IMR-90 (cell line): ENCODE measurements around the gene RPL19. TPM values are rescaled to one million over a fixed set of nuclear protein-coding genes. Genes with fewer than 3 reads are reported as not detected.

Experiments used
- ATAC-seq: fragments of 200-7000 bp; cut with Tn5 transposase; 2 replicates; pipeline ENCODE4 v1.9.1; 2020; ENCODE audit warnings: low read depth, mild to moderate bottlenecking, moderate library complexity
- BruUV-seq: library from RNA; stranded (reverse); fragments of 400-500 nt; replicated peaks from 2 replicates; lab custom pipeline; 2021; lab: Mats Ljungman, UMichigan
- CTCF ChIA-PET: fragments of 300-600 bp; formaldehyde crosslinking; extraction: SDS; loops from one replicate; lab custom pipeline; 2021; ENCODE audit warnings: antibody characterized with exemption; lab: Yijun Ruan, JAX
- POLR2A ChIA-PET: fragments of 300-600 bp; sonication (Branson Sonifier 250); formaldehyde crosslinking; loops from one replicate; lab custom pipeline; 2022; ENCODE audit warnings: antibody characterized with exemption; ENCODE audit not compliant: unreplicated experiment; lab: Charles Lee
- DNase-seq: peaks from one replicate; pipeline ENCODE4 v3.0.0; 2013
- H2AFZ ChIP-seq: replicated peaks from 2 replicates; pipeline ENCODE3; 2013; ENCODE audit warnings: low read length, mild to moderate bottlenecking; ENCODE audit not compliant: poor library complexity
- H2AK5ac ChIP-seq: 2 replicates; pipeline ENCODE4 v1.6.1; 2013; ENCODE audit warnings: low read depth, low read length, inconsistent platforms
- H2AK9ac ChIP-seq: replicated peaks from 2 replicates; pipeline ENCODE3; 2013; ENCODE audit warnings: mild to moderate bottlenecking, low read depth, low read length, moderate library complexity; ENCODE audit not compliant: poor library complexity
- H2BK120ac ChIP-seq: 2 replicates; pipeline ENCODE4 v1.6.1; 2013; ENCODE audit warnings: low read depth, low read length, inconsistent platforms
- H2BK15ac ChIP-seq: 3 replicates; pipeline ENCODE4 v1.6.1; 2013; ENCODE audit warnings: low read depth, low read length, inconsistent platforms
- H2BK20ac ChIP-seq: 2 replicates; pipeline ENCODE4 v1.6.1; 2013; ENCODE audit warnings: low read depth, mild to moderate bottlenecking, inconsistent platforms, low read length, moderate library complexity
- H2BK5ac ChIP-seq: 2 replicates; pipeline ENCODE4 v1.6.1; 2013; ENCODE audit warnings: mild to moderate bottlenecking, low read depth, low read length, inconsistent platforms; ENCODE audit not compliant: poor library complexity, severe bottlenecking
- H3K14ac ChIP-seq: replicated peaks from 2 replicates; pipeline ENCODE4 v1.6.1; 2013; ENCODE audit warnings: low read depth, low read length, inconsistent platforms
- H3K18ac ChIP-seq: 2 replicates; pipeline ENCODE4 v1.6.1; 2013; ENCODE audit warnings: low read depth, low read length, control low read depth
- H3K23ac ChIP-seq: 2 replicates; pipeline ENCODE4 v1.6.1; 2013; ENCODE audit warnings: low read depth, low read length, inconsistent platforms
- H3K27ac ChIP-seq: 2 replicates; pipeline ENCODE4 v1.5.1; 2013; ENCODE audit warnings: mild to moderate bottlenecking, control low read depth, low read length; ENCODE audit not compliant: insufficient read depth
- H3K27me3 ChIP-seq: 2 replicates; pipeline ENCODE4 v1.6.1; 2013; ENCODE audit warnings: low read length; ENCODE audit not compliant: control insufficient read depth, insufficient read depth
- H3K36me3 ChIP-seq: 2 replicates; pipeline ENCODE4 v1.6.1; 2013; ENCODE audit warnings: low read length, mixed read lengths; ENCODE audit not compliant: control insufficient read depth, insufficient read depth
- H3K4ac ChIP-seq: 2 replicates; pipeline ENCODE4 v1.6.1; 2013; ENCODE audit warnings: low read depth, low read length, inconsistent platforms
- H3K4me1 ChIP-seq: 2 replicates; pipeline ENCODE4 v1.6.1; 2013; ENCODE audit warnings: low read length, mixed read lengths; ENCODE audit not compliant: control insufficient read depth, insufficient read depth
- H3K4me2 ChIP-seq: 2 replicates; pipeline ENCODE4 v1.6.1; 2013; ENCODE audit warnings: low read depth, mild to moderate bottlenecking, control low read depth, low read length, moderate library complexity
- H3K4me3 ChIP-seq: 2 replicates; pipeline ENCODE4 v1.5.1; 2013; ENCODE audit warnings: low read depth, mild to moderate bottlenecking, control low read depth, low read length, moderate library complexity; ENCODE audit not compliant: insufficient read depth
- H3K56ac ChIP-seq: 2 replicates; pipeline ENCODE4 v1.6.1; 2013; ENCODE audit warnings: low read length, inconsistent platforms; ENCODE audit not compliant: insufficient read depth; ENCODE audit errors: extremely low read depth
- H3K79me1 ChIP-seq, 2 experiments: 2 replicates each; pipeline ENCODE4 v1.6.1; 2013; ENCODE audit warnings: low read length in 2 of 2, inconsistent platforms in 1 of 2, low read depth in 1 of 2
- H3K9ac ChIP-seq: 2 replicates; pipeline ENCODE4 v1.6.1; 2013; ENCODE audit warnings: low read depth, low read length, control low read depth
- H3K9me1 ChIP-seq: 2 replicates; pipeline ENCODE4 v1.6.1; 2013; ENCODE audit warnings: low read length, inconsistent platforms; ENCODE audit not compliant: insufficient read depth
- H3K9me3 ChIP-seq: 2 replicates; pipeline ENCODE4 v1.6.1; 2013; ENCODE audit warnings: low read length; ENCODE audit not compliant: control insufficient read depth, insufficient read depth
- H4K20me1 ChIP-seq: 2 replicates; pipeline ENCODE4 v1.6.1; 2013; ENCODE audit warnings: low read length, inconsistent platforms; ENCODE audit not compliant: insufficient read depth
- H4K5ac ChIP-seq: 2 replicates; pipeline ENCODE4 v1.6.1; 2013; ENCODE audit warnings: mild to moderate bottlenecking, low read depth, low read length, control low read depth
- H4K8ac ChIP-seq, 2 experiments: 2 replicates each; pipeline ENCODE4 v1.6.1; 2013; ENCODE audit warnings: low read depth in 2 of 2, low read length in 2 of 2, control low read depth in 1 of 2, inconsistent platforms in 1 of 2
- H4K91ac ChIP-seq: 2 replicates; pipeline ENCODE4 v1.6.1; 2013; ENCODE audit warnings: low read depth, low read length, inconsistent platforms; ENCODE audit not compliant: insufficient read depth
- BHLHE40 ChIP-seq: fragments of 150-350 bp; IDR thresholded peaks from 2 replicates; pipeline ENCODE4 v1.6.1; 2016; ENCODE audit warnings: mild to moderate bottlenecking, low read depth, low read length
- CEBPB ChIP-seq: IDR thresholded peaks from 2 replicates; pipeline ENCODE4 v1.6.1; 2012; ENCODE audit warnings: low read depth, low read length, improper control_type of control experiment
- CHD1 ChIP-seq: IDR thresholded peaks from 2 replicates; pipeline ENCODE4 v1.6.1; 2012; ENCODE audit warnings: low read depth, low read length, improper control_type of control experiment
- CTCF ChIP-seq: conservative IDR thresholded peaks from 2 replicates; pipeline ENCODE4 v1.5.1; 2012; ENCODE audit warnings: mild to moderate bottlenecking, low read depth, low read length, improper control_type of control experiment
- FOS ChIP-seq: fragments of 150-350 bp; IDR thresholded peaks from 2 replicates; pipeline ENCODE4 v1.6.1; 2016; ENCODE audit warnings: low read depth, low read length
- MXI1 ChIP-seq: IDR thresholded peaks from 2 replicates; pipeline ENCODE4 v1.6.1; 2012; ENCODE audit warnings: low read depth, mild to moderate bottlenecking, low read length, moderate library complexity, borderline replicate concordance
- POLR2A ChIP-seq: IDR thresholded peaks from 2 replicates; pipeline ENCODE4 v1.6.1; 2012; ENCODE audit warnings: mild to moderate bottlenecking, low read depth, low read length
- RAD21 ChIP-seq: IDR thresholded peaks from 2 replicates; pipeline ENCODE4 v1.6.1; 2012; ENCODE audit warnings: low read length, improper control_type of control experiment
- RFX5 ChIP-seq: IDR thresholded peaks from 2 replicates; pipeline ENCODE4 v1.8.0; 2012; ENCODE audit warnings: low read depth, mild to moderate bottlenecking, low read length, moderate library complexity
- SMC3 ChIP-seq: fragments of 150-350 bp; IDR thresholded peaks from 2 replicates; pipeline ENCODE4 v1.6.1; 2016; ENCODE audit warnings: low read depth, mild to moderate bottlenecking, antibody characterized with exemption, low read length, moderate library complexity
- WGBS, 2 experiments: methylation state at CpG; one replicate each; pipeline versions ENCODE4 v1.1.5 to v1.1.7; 2013; ENCODE audit warnings: missing lambda C conversion rate in 2 of 2; ENCODE audit not compliant: insufficient read length in 1 of 2; ENCODE audit errors: extremely low coverage in 2 of 2; 5-methylcytosine and 5-hydroxymethylcytosine counted together
- dilution Hi-C: fragments of 300-500 bp; cut with HindIII; formaldehyde crosslinking; loops from one replicate; pipeline ENCODE4 v1.14.3; 2018; ENCODE audit warnings: low sequenced_read_pairs; ENCODE audit not compliant: unreplicated experiment
- in situ Hi-C: fragments of 300-500 bp; cut with MboI; formaldehyde crosslinking; loops from 3 replicates; pipeline ENCODE4 v1.14.3; 2019; ENCODE audit warnings: low sequenced_read_pairs, inconsistent platforms, mixed read lengths
- intact Hi-C: fragments of 100-400 bp; cut with micrococcal nuclease; formaldehyde crosslinking; loops from 2 replicates; pipeline ENCODE4 v1.10.0; 2022
- polyA plus RNA-seq, 3 experiments: library from polyadenylated mRNA; depleted of rRNA; stranded (reverse); fragments of >200 nt; gene quantifications; 2 replicates each; pipeline ENCODE4 v1.2.3, GENCODE V29; 2012; ENCODE audit warnings: low replicate concordance in 1 of 3
- total RNA-seq: library from RNA; depleted of rRNA; stranded (reverse); fragments of >200 nt; gene quantifications from 2 replicates; pipeline ENCODE4 v1.2.3, GENCODE V29; 2012

Gene RPL19
- total and polyA plus RNA-seq, 2 of the 4 experiments (the other 2 are of a cell fraction), result 2,101 to 2,466 TPM

- H4K8ac ChIP-seq, result no peak overlapping the region
- in situ Hi-C loops, result no loop called here
- BruUV-seq, result no TSS peak
Observed at GRCh38 chr17:39222151-39222550, 22.1 kb downstream of the RPL19 start.

More at GRCh38 chr17:39222151-39222550, 22.1 kb downstream of the RPL19 start:
- Histone ChIP-seq H3K36me3 (no peaks in the 10 kb centered on the region), H3K4ac (no peak overlapping the region), H3K18ac (no peak overlapping the region), H3K23ac (no peak overlapping the region), H2BK15ac (no peak overlapping the region), H2AK5ac (no peak overlapping the region), H4K5ac (no peak overlapping the region), H4K20me1 (no peaks in the 10 kb centered on the region), H3K9me1 (no peaks in the 10 kb centered on the region), H3K4me3 (no peak overlapping the region), H2BK5ac (no peak overlapping the region), H2AFZ (no peak overlapping the region), H4K91ac (no peak overlapping the region), H2BK120ac (no peak overlapping the region), H2BK20ac (no peak overlapping the region), H3K27me3 (peaks cover 73% of the 10 kb centered on the region), H3K27ac (no peak overlapping the region), H3K56ac (no peak overlapping the region), H3K9me3 (no peaks in the 10 kb centered on the region), H3K79me1 (no peaks in the 10 kb centered on the region), H3K4me1 (peaks cover 4% of the 10 kb centered on the region; the same call in 1 of the 2 replicates), H2AK9ac (no peak overlapping the region), H3K14ac (no peak overlapping the region), H3K9ac (no peak overlapping the region), H3K4me2 (no peak overlapping the region)
- ChIA-PET CTCF (no interaction called here), POLR2A (no interaction called here)
- no peak for TF ChIP-seq BHLHE40
- no peak for TF ChIP-seq RAD21
- TF ChIP-seq SMC3, result no peak
- no peak for TF ChIP-seq POLR2A
- TF ChIP-seq CEBPB, result no peak
- no peak for TF ChIP-seq CHD1
- no peak for TF ChIP-seq MXI1
- no peak for TF ChIP-seq RFX5
- TF ChIP-seq FOS, result no peak
- no peak for TF ChIP-seq CTCF
- dilution Hi-C loops, result no loop called here
- DNase-seq, result no peak
- intact Hi-C loops, result no loop called here
- ATAC-seq, result no peak
- WGBS, 2 experiments, result 100% methylated on average over 1 of the region's 7 CpGs; no CpG with 5 or more reads in 1 of the 2 experiments
